ENCODE results near the gene SLIT1. TPM values are rescaled to one million over a fixed set of nuclear protein-coding genes. Genes with fewer than 3 reads are reported as not detected.

SLIT1 gene
- total RNA-seq, 1 experiment from 2014 or later, result not detected

DNA sequence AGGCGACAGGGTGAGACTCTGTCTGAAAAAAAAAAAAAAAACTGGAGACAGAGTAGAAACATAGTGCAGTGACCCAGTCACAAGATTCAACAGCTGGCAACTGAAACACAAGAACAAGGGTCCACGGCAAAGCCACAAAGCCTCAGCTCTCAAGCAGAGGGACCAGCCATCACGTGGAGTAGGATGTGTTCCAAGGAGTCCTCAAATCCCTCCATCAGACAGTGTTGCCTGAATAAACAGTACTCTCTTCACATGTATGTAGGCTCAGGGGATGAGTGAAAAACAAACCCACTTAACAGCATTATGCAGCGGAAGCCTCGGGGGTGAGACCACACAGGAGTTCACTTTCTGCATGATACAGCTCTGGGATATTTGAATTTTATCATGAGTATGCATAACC lies 62.0 kb downstream of the SLIT1 start:
- H3K4me3 Mint-ChIP-seq (ENCODE audit: unreplicated experiment), result no peak overlapping the region
- CTCF ChIA-PET, result interaction anchor here (0.6 to 1.8 kb wide), 4 partner anchors 10 to 86 kb away, joined by 3 to 4 read pairs (median 3); no protein-coding TSS in a partner anchor
- TF ChIP-seq, protein P1, sequence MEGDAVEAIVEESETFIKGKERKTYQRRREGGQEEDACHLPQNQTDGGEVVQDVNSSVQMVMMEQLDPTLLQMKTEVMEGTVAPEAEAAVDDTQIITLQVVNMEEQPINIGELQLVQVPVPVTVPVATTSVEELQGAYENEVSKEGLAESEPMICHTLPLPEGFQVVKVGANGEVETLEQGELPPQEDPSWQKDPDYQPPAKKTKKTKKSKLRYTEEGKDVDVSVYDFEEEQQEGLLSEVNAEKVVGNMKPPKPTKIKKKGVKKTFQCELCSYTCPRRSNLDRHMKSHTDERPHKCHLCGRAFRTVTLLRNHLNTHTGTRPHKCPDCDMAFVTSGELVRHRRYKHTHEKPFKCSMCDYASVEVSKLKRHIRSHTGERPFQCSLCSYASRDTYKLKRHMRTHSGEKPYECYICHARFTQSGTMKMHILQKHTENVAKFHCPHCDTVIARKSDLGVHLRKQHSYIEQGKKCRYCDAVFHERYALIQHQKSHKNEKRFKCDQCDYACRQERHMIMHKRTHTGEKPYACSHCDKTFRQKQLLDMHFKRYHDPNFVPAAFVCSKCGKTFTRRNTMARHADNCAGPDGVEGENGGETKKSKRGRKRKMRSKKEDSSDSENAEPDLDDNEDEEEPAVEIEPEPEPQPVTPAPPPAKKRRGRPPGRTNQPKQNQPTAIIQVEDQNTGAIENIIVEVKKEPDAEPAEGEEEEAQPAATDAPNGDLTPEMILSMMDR (IDR thresholded peaks at IDR 0.05; ENCODE audit: unreplicated experiment), result no peak
- intact Hi-C loops (cut with micrococcal nuclease), result no loop called here
- H3K27ac Mint-ChIP-seq (ENCODE audit: low read depth, unreplicated experiment), result no peak overlapping the region
- POLR2A ChIA-PET, result no interaction called here
- H3K27me3 Mint-ChIP-seq (ENCODE audit: insufficient read depth, unreplicated experiment), result peaks cover 92% of the 10 kb centered on the region
- H3K9me3 Mint-ChIP-seq (ENCODE audit: unreplicated experiment), result no peaks in the 10 kb centered on the region
- no peaks in the 10 kb centered on the region for H3K36me3 Mint-ChIP-seq (ENCODE audit: insufficient read depth, unreplicated experiment)
- BruUV-seq (replicated peaks), result no TSS peak
- DNase-seq (ENCODE audit: unreplicated experiment), result no peak
- no peaks in the 10 kb centered on the region for H3K4me1 Mint-ChIP-seq (ENCODE audit: insufficient read depth, unreplicated experiment)

DNA sequence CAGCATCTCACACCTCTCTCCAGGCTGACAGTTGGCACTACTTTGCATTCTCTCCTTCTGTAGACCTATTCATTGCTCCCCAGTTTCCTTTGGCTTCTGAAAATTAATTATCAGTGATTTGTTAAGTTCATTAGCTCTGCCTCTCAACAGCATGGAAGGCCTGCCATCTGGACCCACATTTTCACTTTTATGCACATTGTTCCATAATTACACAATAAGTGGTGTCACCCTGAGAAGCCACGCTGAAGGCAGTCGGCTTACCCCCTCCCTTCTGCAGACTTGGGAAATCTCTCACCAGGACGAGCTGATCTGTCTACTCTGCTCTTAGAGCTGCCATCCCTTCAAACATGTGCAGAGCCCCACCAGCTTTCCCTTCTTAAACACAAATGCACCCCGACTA lies 64.7 kb downstream of the SLIT1 start:
- POLR2A ChIA-PET, result no interaction called here
- Mint-ChIP-seq H3K4me3 (ENCODE audit: unreplicated experiment) (no peak overlapping the region), H3K36me3 (ENCODE audit: insufficient read depth, unreplicated experiment) (no peaks in the 10 kb centered on the region), H3K27me3 (ENCODE audit: insufficient read depth, unreplicated experiment) (peaks cover 66% of the 10 kb centered on the region), H3K27ac (ENCODE audit: low read depth, unreplicated experiment) (no peak overlapping the region), H3K9me3 (ENCODE audit: unreplicated experiment) (no peaks in the 10 kb centered on the region), H3K4me1 (ENCODE audit: insufficient read depth, unreplicated experiment) (no peaks in the 10 kb centered on the region)
- TF ChIP-seq, protein P1 (IDR thresholded peaks at IDR 0.05; ENCODE audit: unreplicated experiment), result no peak
- no peak for DNase-seq (ENCODE audit: unreplicated experiment)
- CTCF ChIA-PET, result interaction anchor here (0.8 to 2.4 kb wide), 6 partner anchors 21 to 91 kb away, joined by 3 to 10 read pairs (median 5); no protein-coding TSS in a partner anchor
- BruUV-seq (replicated peaks), result no TSS peak
- intact Hi-C loops (cut with micrococcal nuclease), result no loop called here

DNA sequence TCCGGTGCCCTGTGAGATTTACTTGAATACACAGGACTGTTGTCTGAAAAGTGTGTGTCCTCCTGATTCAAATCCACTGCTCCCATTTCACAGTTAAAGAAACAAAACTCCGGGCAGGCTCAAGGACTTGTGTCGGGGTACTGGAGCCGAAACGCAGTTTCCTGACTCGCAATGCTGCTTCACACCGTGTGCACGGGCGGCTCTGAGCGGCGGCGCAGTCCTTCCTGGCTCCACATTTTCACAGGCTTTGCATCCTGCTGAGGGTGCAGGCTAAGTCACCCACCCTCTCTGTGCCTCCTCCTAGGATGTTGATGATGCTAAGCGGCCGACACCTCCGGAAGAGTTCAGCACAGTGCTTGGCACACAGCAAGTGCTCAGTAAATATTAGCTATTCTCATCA lies 65.4 kb downstream of the SLIT1 start:
- TF ChIP-seq, protein P1 (IDR thresholded peaks at IDR 0.05; ENCODE audit: unreplicated experiment), result no peak
- H3K4me3 Mint-ChIP-seq (ENCODE audit: unreplicated experiment), result no peak overlapping the region
- BruUV-seq (replicated peaks), result no TSS peak
- H3K27me3 Mint-ChIP-seq (ENCODE audit: insufficient read depth, unreplicated experiment), result peaks cover 72% of the 10 kb centered on the region
- DNase-seq (ENCODE audit: unreplicated experiment), result no peak
- H3K36me3 Mint-ChIP-seq (ENCODE audit: insufficient read depth, unreplicated experiment), result no peaks in the 10 kb centered on the region
- CTCF ChIA-PET, result interaction anchor here (0.6 to 2.4 kb wide), 5 partner anchors 26 to 749 kb away, joined by 3 to 10 read pairs (median 4); no protein-coding TSS in a partner anchor
- no peaks in the 10 kb centered on the region for H3K9me3 Mint-ChIP-seq (ENCODE audit: unreplicated experiment)
- intact Hi-C loops (cut with micrococcal nuclease), result no loop called here
- no peak overlapping the region for H3K27ac Mint-ChIP-seq (ENCODE audit: low read depth, unreplicated experiment)
- POLR2A ChIA-PET, result no interaction called here
- H3K4me1 Mint-ChIP-seq (ENCODE audit: insufficient read depth, unreplicated experiment), result no peaks in the 10 kb centered on the region

DNA sequence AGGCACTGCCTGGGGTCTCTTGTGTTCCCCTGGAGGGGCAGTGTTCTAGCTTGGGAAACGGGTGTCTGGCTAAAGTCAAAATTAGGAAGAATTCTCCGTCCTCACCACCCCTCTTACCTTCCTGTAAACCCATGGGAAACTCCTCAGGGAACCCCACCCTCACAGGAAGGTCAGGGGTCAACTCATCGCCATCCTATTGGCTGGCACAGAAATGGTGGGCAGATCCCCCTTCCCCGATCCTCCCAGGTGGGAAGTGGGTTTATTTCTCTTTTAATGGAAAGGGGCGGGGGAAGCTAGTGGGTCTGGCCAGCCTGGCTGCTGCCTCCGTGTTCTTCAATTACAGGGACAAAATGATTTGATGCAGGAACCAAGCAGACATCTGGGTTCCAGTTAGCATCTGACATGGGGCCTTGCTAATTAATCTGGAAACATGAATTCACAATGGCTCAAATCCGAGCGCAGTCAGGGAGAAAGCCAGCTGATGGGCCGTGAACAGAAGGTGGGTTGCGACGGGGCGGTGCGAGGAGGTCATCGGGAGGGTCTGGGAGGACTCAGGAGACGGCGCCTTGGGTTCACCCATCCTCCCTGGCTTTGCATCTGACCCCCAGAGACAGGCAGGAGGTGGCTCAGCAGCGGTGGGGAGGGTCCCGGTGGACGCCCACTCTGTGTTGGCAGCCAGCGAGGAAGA lies 66.6 kb downstream of the SLIT1 start:
- ChIA-PET POLR2A (no interaction called here), CTCF (interaction anchor here (0.7 to 5.6 kb wide), 8 partner anchors 17 to 943 kb away, joined by 3 to 68 read pairs (median 4); no protein-coding TSS in a partner anchor)
- BruUV-seq (replicated peaks), result no TSS peak
- Mint-ChIP-seq H3K4me1 (ENCODE audit: insufficient read depth, unreplicated experiment) (no peaks in the 10 kb centered on the region), H3K9me3 (ENCODE audit: unreplicated experiment) (no peaks in the 10 kb centered on the region), H3K27ac (ENCODE audit: low read depth, unreplicated experiment) (no peak overlapping the region), H3K27me3 (ENCODE audit: insufficient read depth, unreplicated experiment) (peaks cover 68% of the 10 kb centered on the region), H3K4me3 (ENCODE audit: unreplicated experiment) (no peak overlapping the region), H3K36me3 (ENCODE audit: insufficient read depth, unreplicated experiment) (no peaks in the 10 kb centered on the region)
- intact Hi-C loops (cut with micrococcal nuclease), result no loop called here
- TF ChIP-seq, protein P1 (IDR thresholded peaks at IDR 0.05; ENCODE audit: unreplicated experiment), result no peak
- DNase-seq (ENCODE audit: unreplicated experiment), result no peak

Measured in MCF 10A (cell line).